A204.1 (cell line): ENCODE data around the gene TMSB10.
"Not testable (repeated sequence)": the region's sequence is repeated elsewhere in the genome, so short reads cannot be mapped to it uniquely, and the experiment has no call there.

Experiments
- FAIRE-seq: peaks from 2 replicates; lab custom pipeline; 2012; peaks lifted over from hg19 to GRCh38; lab: Jason Lieb, UNC

The TMSB10 gene

DNA sequence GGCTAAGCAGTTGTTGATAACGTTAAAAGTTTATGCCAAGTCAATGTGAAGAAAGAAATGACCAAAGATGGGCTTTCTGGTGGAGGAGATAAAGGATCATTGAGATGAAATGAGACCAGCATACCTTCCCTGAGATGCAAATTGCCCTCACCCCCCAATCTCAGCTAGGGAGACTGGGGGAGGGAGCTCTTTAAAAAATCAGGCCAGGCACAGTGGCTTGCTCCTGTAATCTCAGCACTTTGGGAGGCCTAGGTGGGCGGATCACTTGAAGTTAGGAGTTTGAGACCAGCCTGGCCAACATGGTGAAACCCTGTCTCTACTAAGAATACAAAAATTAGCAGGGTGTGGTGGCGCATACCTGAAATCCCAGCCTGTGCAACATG is 34.6 kb downstream of the TMSB10 start:
- no peak for FAIRE-seq

- FAIRE-seq: no peak
Measured at GRCh38 chr2:84940831-84941412, 35.5 kb downstream of the TMSB10 start.

GRCh38 chr2:84942166-84942565 is 36.7 kb downstream of the TMSB10 start:
- FAIRE-seq: no peak

DNA sequence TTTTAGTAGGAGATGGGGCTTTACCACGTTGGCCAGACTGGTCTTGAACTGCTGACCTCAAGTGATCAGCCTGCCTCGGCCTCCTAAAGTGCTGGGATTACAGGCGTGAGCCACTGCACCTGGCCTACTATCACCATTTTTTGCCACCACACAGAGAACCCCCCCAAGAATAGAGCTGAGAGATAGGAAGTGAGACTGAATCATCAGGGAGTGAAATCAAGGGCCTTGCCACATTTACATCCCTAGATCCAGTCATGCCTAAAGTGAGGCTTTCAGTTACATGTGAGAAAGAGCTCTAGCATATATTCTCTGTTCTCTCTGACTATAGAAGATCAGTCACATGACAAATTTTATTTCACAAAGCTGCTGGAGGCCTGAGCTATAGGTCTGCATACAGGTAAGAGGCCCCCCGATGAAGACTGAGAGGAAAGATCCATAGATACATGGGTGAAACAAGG is 37.5 kb downstream of the TMSB10 start:
- no peak for FAIRE-seq

GRCh38 chr2:84944295-84944909 is 38.9 kb downstream of the TMSB10 start:
- FAIRE-seq: no peak

DNA sequence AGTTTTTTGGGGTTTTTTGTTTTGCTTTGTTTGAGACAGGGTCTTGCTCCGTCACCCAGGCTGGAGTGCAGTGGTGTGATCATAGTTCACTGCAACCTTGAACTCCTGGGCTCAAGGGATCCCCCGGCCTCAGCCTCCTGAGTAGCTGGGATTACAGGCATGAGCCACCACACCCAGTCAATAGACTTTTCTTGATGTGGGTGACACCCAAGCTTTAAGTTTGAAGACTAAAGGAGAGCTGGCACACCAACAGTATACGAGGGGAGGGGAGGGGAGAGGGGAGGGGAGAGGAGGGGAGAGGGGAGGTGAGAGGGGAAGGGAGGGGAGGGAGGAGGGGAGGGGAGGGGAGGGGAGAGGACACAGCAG is 40.4 kb downstream of the TMSB10 start:
- not testable (repeated sequence) for FAIRE-seq

DNA sequence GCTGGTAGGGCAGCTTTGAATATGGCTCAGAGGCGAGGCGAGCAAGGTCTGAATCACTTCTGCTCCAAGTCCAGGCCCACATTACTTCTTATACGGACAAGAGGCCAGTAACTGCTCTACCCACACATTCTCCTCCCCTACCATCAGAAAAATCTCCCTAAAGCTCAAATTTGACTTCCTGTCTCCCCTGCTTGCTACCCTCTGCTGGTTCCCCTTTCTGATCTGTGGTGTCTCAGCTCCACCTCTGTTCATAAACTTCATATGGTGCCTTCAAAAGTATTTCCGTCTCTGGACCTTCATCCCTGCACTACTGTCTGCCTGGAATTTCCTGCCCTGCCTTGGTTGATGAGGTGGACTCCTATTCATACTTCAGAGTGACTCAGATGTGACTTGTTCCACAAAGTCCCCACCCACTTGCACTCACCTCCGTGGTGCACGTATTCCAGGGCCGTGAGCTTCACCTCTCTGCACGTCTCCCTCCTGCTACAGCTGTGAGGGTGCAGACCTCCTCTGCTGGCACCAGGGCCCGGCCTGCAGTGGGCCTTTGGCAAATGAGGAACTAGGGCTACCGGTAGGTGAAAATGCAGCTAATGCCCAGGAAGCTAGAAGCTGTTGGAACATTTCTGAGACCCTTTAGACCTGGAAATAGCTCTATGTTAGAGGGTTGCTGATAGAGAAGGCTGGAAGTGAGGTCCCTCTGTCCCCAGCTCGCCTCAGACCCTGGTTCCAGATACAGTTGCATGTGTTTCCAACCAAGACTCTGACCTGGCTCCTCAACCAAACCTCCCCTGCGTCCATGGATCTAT is 41.0 kb downstream of the TMSB10 start:
- no peak for FAIRE-seq

DNA sequence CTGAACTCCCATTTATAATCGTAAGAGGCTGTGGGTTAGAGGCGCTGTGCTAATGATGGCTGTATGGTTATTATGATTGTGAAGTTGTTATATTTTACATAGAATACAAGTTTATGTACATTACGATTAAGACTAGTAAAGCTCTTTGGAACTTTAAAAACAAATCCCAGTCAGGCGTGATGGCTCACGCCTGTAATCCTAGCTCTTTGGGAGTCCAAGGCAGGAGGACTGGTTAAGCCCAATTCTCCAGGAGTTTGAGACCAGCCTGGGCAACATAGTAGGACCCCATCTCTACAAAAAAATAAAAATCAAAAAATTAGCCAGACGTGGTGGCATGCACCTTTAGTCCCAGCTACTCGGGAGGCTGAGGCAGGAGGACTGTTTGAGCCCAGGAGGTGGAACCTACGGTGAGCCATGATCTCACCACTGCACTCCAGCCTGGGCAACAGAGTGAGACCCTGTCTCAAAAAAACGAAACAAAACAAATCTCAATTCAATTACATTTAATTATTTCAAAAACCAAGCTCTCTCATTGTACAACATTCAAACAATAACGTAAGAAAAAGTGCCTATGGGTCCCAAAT is 41.6 kb downstream of the TMSB10 start:
- no peak for FAIRE-seq

- FAIRE-seq: no peak
Measured at GRCh38 chr2:84953535-84953934, 48.1 kb downstream of the TMSB10 start.

DNA sequence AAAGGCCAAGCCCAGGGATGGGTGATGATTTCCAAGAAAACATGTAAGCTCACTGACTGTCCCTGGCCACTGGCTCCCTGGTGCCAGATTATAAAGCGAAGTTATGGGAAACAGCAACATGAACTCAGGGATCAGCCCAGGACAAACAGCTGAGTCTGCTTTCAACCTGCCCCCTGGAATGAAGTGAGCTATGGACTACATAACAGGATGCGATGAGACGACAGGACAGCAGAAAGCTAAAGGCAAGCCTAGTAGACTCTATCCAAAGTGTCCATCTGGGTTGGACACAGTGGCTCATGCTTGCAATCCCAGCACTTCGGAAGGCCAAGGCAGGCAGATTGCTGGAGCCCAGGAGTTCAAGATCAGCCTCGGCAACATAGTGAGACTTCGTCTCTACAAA is 48.9 kb downstream of the TMSB10 start:
- FAIRE-seq: no peak
